ENCODE data around the gene TMC1. TPM values are rescaled to one million over a fixed set of nuclear protein-coding genes. Genes with fewer than 3 reads are reported as not detected.

The TMC1 gene
- total and polyA plus RNA-seq, 2 of the 13 experiments (the other 11 are each of a cell fraction or from before 2014, with no cell fraction given): 0.02 to 0.03 TPM

GRCh38 chr9:72586388-72587130 is 65.2 kb downstream of the TMC1 start:
- Histone ChIP-seq H3K9me3 (ENCODE audit: low read length) (no peaks in the 10 kb centered on the region), H2AFZ (ENCODE audit: low read length) (no peak overlapping the region), H3K27ac (ENCODE audit: extremely low read length, insufficient read depth, low read length) (no peak overlapping the region), H3K4me2 (ENCODE audit: low read depth, low read length) (no peak overlapping the region), H3K9ac (ENCODE audit: insufficient read depth, low read depth, low read length) (no peak overlapping the region), H4K20me1 (ENCODE audit: insufficient read depth, low read length) (no peaks in the 10 kb centered on the region), H3K27me3 (ENCODE audit: control insufficient read depth in 1 of 2, insufficient read depth in 2 of 2, low read length in 2 of 2) (no peaks in the 10 kb centered on the region; a peak in 1 of 5 replicates), H3K4me3 (replicated peaks in 1 of 3; ENCODE audit: insufficient read depth in 1 of 3, low read depth in 2 of 3, low read length in 3 of 3) (no peak overlapping the region), H3K4me1 (ENCODE audit: insufficient read depth, low read length) (no peaks in the 10 kb centered on the region), H3K36me3 (replicated peaks in 1 of 2; ENCODE audit: control insufficient read depth in 1 of 2, insufficient read depth in 2 of 2, low read length in 2 of 2) (no peaks in the 10 kb centered on the region), H3K79me2 (ENCODE audit: insufficient read depth, low read length) (no peaks in the 10 kb centered on the region)
- CTCF ChIA-PET (ENCODE audit: low intra/inter-chr PET ratio, low total read pairs): no interaction called here
- WGBS (ENCODE audit: low lambda C conversion rate): 42% methylated on average over 5 of the region's 5 CpGs
- TF ChIP-seq ZBTB25 (CRISPR knock-in tag; IDR thresholded peaks at IDR 0.05): no peak
- TF ChIP-seq PATZ1 (CRISPR knock-in tag; IDR thresholded peaks at IDR 0.05): no peak
- TF ChIP-seq FOSL2 (CRISPR knock-in tag; IDR thresholded peaks at IDR 0.05): peak; percentile 63
- no TSS peak for BruUV-seq (replicated peaks)
- intact Hi-C loops (cut with micrococcal nuclease; ENCODE audit: unreplicated experiment): no loop called here
- in situ Hi-C loops (cut with HindIII; ENCODE audit: extremely low pct_ligation_motif_present, low pct_unique_long_range_greater_than_20kb): loop anchor here (25.0 kb wide), 1 partner anchor 549 kb away; no protein-coding TSS in a partner anchor
- ATAC-seq (no peak), DNase-seq (ENCODE audit: low spot score) (no peak), FAIRE-seq (no peak)
- POLR2A ChIA-PET: no interaction called here

- in situ Hi-C loops (cut with HindIII; ENCODE audit: extremely low pct_ligation_motif_present, low pct_unique_long_range_greater_than_20kb): loop anchor here (25.0 kb wide), 1 partner anchor 551 kb away; no protein-coding TSS in a partner anchor
- CTCF ChIA-PET (ENCODE audit: low intra/inter-chr PET ratio, low total read pairs): no interaction called here
- Histone ChIP-seq H3K79me2 (ENCODE audit: insufficient read depth, low read length) (no peaks in the 10 kb centered on the region), H3K4me2 (ENCODE audit: low read depth, low read length) (no peak overlapping the region), H3K27me3 (ENCODE audit: control insufficient read depth in 1 of 2, insufficient read depth in 2 of 2, low read length in 2 of 2) (no peaks in the 10 kb centered on the region), H2AFZ (ENCODE audit: low read length) (no peak overlapping the region), H3K9me3 (ENCODE audit: low read length) (no peaks in the 10 kb centered on the region), H3K4me1 (ENCODE audit: insufficient read depth, low read length) (no peaks in the 10 kb centered on the region), H3K27ac (ENCODE audit: extremely low read length, insufficient read depth, low read length) (no peak overlapping the region), H3K9ac (ENCODE audit: insufficient read depth, low read depth, low read length) (no peak overlapping the region), H3K36me3 (replicated peaks in 1 of 2; ENCODE audit: control insufficient read depth in 1 of 2, insufficient read depth in 2 of 2, low read length in 2 of 2) (no peaks in the 10 kb centered on the region), H3K4me3 (replicated peaks in 1 of 3; ENCODE audit: insufficient read depth in 1 of 3, low read depth in 2 of 3, low read length in 3 of 3) (no peak overlapping the region), H4K20me1 (ENCODE audit: insufficient read depth, low read length) (no peaks in the 10 kb centered on the region)
- DNase-seq (ENCODE audit: low spot score): no peak
- BruUV-seq (replicated peaks): no TSS peak
- TF ChIP-seq AHDC1 (CRISPR knock-in tag; IDR thresholded peaks at IDR 0.05; ENCODE audit: borderline replicate concordance): no peak
- intact Hi-C loops (cut with micrococcal nuclease; ENCODE audit: unreplicated experiment): no loop called here
- POLR2A ChIA-PET: no interaction called here
- no peak for ATAC-seq
- FAIRE-seq: no peak
Observed at GRCh38 chr9:72588336-72588735, 66.9 kb downstream of the TMC1 start.

All from HepG2 (cell line).